HG03159 (cell line): ENCODE data around the gene STAT4.

Experiments
- ATAC-seq: cut with Tn5 transposase; IDR thresholded peaks from one replicate; pipeline ENCODE4 v1.9.1; 2021; ENCODE audit warnings: mild to moderate bottlenecking, moderate library complexity; ENCODE audit not compliant: unreplicated experiment

The STAT4 gene

DNA sequence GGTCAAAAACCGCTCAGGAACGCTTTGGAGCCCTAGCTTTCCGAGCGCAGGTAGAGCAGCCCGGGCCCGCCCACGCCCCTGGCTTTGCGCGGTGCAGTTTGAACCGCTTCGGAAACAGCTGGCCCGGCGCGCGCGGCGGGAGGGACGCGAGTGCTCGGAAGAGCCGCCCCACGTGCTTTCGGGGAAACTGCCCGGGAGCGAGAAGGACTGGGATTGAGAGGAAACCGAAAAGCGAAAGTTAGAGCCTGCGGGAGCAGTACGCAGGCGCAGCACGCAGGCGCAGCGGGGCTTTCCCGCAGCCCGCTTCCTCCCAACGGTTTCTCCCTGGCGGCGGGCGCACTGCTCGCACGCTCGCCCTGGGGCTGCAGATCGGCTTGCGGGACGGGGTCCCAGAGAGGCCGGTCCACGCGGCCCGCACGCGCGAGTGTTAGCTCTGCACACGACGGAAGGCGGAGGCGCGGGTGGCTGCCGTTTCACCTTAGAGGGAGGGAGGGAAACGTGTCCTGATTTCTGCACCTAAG is 130.5 kb downstream of the STAT4 start:
- ATAC-seq = peak; percentile 70

DNA sequence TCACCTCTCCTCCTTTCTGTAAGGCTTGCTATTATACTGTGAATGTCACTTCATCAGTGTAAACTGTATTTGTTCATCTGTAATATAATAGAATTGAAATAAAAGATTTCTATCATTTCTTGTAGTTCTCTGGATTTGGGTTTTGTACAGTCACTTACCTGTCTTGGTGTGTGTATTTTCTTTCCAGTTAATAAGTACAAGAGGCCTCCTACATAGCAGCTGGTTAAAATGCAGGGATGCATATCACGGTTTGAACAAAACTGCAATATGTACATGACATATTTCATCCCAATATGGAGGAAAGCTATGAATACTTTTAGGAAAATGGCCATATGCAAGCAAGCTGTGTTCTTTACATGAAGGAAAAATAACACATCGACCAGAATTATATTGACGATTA is 131.4 kb downstream of the STAT4 start:
- no peak for ATAC-seq

DNA sequence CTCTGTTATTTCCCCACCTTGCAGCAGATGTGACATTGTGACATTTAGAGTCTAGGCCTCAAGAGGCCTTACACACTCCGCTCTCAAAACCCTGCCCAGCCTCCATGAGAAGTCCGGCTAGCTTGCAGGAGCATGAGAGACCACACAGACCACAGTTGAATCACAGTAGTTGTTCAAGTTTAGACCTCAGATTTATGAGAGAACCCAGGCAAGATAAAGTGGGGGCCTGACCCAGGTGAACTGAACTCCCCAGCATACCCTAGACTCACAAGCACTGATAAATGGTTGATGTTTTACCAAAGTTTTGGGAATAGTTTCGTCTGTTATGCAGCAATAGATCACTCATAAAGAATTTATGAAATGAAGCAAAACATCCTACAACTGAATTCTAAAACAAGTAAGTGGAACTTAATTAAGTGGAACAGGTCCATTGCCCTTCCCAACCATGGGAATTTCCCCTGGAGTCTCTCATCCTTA is 132.1 kb downstream of the STAT4 start:
- ATAC-seq = no peak

DNA sequence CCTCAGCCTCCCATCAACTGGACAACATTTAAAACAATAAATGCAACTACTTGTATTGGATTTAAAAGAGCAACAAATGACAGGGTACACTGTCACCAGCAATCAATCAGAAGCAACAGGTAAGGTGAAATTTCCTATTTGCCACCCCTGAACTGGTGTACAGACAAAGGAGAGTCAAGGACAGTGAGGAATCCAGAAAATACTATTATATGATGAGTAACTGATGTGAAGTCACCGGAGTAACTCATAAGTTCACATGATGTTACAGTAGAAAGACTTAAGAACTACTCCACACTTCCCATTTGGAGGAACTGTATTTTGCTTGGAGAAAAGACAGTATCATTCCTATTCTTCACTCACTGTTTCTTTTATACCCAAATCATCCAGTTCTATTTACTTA is 132.7 kb downstream of the STAT4 start:
- no peak for ATAC-seq

DNA sequence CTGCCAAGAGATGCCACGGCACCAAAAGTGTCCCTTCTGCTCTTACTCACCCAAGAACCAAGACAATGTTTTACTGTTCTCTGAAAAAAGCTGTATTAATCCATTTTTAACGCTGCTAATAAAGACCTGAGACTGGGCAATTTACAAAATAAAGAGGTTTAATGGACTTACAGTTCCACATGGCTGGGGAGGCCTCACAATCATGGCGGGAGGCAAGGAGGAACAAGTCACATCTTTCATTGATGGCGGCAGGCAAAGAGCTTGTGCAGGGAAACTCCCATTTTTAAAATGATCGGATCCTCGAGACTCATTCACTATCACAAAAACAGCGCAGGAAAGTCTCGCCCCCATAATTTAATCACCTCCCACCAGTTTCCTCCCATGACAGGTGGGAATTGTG is 135.0 kb downstream of the STAT4 start:
- ATAC-seq = no peak

DNA sequence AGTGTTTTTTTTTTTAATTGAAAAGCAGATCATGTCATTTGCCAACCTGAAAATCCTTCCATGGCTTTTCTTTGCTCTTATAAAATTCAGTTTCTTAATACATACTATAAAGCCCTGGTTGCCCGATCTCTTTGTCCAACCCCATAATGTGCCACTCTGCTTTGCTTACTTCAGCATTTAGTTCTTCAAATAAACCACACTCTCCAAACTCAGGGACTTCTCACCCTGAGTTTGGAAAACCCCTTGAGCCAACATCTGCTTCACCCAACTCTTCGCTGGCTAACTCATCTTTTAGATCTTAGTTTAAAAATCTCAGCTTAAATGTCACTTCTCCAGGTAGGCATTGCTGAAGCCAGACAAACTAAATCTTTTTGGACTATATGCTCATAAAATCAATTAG is 135.6 kb downstream of the STAT4 start:
- ATAC-seq = no peak

DNA sequence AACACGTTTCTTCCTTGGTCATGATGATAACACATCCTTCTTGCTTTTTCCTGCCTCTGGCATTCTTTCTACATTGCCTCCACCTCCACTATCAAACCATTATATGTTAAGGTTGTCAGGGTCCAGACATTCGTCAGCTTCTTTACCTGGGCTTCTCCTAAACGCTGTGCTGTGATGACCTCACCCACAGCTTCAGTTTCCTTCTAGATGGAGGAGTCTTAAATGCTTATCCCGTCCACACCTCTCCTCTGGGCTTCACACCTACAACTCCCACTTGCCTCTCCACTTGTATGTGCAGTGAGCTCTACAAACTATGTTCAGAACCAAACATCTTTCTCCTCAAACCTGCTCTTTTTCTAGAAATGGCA is 136.2 kb downstream of the STAT4 start:
- ATAC-seq = no peak

DNA sequence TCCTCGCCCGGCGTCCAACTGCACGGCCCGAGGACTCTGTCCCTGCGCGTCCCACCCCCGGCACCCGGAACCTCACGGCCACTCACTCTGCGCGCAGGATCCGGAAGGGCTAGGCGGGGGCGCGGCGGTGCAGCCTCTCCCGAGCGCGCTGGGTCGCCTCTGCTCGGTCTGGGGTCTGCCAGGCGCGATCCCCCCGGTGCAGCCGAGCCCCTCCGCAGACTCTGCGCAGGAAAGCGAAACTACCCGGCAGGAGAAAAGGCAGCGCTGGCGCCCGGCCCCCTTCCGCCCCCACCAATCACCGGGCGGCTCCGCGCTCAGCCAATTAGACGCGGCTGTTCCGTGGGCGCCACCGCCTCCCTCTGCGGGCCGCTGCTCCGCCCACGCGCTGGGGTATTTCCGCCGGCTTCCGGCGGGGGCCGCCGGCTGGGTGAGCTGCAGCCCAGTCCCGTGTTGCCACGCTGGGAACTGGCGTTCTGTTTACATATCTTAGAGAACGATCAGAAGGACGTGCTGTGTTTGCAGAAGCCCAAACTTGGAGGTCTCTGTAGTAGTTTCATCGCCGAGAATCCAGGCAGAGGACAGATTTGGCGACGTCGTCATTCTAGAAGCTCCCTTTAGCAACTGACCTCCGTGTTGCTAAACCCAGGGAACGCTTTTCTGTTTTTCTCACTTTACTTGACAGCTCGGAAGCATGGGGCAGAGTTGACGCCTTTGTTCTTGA is 136.7 kb downstream of the STAT4 start, which contains the start of gene STAT1:
STAT1 (minus strand) TSS at position 240 of the 721 bp plus-strand sequence. CDS start 4,168 bp downstream, outside the sequence.
- ATAC-seq = peak; percentile 80

DNA sequence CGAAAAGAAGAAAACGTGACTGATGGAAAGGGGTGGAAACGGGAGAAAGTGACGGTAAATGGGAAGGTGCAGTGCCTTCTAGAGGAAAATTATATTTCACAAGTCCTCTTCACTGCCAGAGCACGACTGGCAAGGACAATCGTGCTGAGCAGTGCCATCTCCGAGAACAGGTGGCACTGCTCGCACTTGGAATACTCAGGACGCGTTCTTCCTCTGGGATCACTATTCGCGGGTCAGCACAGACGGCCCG is 137.2 kb downstream of the STAT4 start:
- no peak for ATAC-seq

DNA sequence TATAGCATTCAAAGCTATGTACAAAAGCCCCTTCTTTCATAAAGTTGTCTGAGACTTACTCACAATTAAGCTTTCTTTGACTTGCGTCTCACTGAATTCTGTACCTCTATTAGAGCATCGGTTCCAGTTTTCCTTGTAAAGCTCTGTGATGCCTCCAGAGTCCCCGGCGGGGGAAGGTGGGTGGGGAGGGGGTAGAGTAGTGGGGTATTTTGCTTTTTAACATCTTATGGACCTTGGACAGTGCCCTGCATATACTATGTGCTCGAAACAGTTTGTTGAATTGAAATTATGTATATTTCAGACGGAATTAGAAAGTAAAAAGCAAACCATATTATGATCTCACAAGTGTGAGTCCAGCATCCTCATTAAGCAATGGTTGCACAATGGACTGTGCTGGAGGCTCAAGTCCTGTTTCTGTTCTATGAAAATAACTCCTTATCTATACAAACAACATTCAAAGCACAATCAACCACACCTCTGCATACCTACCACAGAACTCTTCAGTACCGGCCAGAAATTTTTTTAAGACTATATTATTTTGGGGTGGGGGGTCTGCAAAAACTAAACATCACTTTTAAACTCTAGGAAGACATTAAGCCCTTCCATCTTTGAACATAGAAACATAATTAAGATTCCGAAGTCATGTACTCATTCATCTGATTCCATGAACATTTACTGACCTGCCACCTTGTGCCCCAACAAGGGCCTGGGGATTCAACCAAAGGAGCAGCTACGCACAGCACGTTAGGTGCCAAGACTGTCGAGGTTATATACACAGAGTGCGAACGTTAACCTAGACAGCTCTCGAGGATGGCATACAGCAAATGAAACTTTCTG is 137.7 kb downstream of the STAT4 start:
- ATAC-seq = no peak

DNA sequence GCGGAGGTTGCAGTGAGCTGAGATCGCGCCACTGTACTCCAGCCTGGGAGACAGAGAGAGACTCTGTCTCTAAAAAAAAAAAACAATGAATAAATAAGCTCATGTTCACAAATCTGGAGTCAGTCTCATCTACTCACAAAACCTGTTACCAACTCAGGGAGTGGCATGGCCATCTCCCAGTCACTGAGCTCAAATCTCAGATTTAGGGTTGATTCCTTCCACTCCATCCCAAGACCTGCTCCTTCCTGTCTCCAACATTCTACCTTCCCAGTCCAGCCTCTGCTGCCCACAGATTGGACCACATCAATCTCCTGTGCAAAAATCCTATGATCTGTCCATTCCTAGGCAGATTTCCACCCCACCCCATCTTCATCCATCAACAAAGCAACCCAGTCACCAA is 138.4 kb downstream of the STAT4 start:
- no peak for ATAC-seq

DNA sequence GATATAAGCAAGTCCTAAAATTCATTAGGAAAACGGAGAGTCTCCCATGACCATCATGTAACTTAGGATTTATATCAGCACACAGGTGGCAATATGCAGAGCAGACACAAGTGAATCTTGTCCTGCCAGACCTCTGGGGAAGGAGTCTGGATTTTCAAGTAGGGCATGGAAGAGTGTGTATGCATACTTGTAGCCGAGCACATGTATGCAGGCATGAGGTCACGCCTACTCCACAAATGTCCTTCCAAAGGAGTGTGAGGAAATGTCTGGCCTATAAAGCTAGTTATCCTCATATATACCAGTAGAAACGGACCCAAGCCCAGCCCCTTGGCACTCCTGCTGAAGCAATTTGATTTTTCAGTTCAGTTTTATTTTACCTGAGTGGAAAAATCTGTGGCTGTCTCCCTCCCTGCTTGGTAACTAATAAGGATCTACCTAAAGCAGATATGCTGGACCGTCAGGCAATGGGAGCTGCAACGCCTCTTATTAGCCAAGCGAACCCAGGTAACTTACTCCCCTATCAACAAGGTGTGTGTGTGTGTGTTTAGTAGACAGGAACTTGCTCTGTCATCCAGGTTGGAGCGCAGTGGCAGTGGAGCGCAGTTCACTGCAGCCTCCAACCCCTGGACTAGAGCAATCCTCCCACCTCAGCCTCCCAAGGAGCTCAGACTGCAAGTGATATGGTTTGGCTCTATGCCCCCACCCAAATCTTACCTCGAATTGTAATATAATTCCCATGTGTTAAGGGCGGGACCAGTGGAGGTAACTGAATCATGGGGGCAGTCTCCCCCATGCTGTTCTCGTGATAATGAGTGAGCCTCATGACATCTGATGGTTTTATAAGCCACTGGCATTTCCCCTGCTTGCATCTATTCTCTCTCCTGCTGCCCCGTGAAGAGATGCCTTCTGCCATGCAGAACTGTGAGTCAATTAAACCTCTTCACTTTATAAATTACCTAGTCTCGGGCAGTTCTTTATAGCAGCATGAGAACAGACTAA is 139.6 kb downstream of the STAT4 start:
- no peak for ATAC-seq

DNA sequence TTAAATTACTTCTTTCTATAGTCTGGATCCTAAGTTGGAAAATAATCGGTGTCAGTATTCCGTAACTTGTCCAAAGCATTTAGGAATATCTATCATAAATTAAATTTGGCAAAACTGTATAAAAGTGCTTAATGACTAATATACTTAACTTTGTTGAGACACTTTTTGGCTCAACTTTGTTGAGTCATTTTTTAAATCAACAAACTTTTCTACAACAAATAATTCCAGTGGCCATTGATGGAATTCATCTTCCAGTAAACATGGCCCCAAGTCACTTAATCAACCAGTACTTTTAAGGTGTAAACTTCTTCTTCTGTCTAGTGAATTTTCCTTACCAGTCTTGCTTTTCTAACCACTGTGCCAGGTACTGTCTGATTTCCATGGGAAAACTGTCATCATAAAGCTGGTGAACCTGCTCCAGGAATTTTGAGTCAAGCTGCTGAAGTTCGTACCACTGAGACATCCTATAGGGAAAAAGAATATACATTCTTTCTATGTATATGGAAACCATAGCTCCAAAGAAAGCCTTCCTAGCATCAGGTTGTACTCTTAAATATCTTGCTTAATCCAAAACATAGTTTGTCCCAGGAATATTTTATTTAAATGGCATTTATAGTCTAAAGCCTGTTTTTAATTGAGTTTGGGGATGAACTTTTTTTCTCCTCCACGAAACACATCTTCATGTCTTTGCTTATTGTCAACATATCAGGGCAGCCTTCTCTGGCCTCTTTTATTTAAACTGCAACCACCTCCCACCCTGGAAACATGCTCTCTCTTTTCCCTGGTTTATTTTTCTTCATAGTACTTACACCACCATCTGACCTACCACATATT is 141.0 kb downstream of the STAT4 start:
- no peak for ATAC-seq

DNA sequence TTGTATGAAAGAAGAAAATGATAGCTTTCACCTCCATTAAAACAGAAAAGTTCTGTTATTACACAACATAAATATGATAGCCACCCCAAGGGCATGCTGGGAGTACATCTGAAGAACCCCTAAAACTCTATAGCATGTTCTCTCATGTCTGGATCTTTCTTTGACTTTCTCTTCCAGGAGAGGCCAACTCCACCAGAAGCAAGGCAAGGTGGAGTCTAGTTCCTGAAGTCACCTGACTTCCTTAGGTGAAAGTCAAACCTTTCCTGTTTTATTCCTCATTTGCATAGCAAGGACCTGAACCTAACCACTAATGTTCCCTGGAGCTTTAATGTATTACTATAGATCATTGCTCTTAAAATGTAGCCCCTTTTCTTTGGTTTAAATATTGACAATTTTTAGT is 142.5 kb downstream of the STAT4 start:
- no peak for ATAC-seq

DNA sequence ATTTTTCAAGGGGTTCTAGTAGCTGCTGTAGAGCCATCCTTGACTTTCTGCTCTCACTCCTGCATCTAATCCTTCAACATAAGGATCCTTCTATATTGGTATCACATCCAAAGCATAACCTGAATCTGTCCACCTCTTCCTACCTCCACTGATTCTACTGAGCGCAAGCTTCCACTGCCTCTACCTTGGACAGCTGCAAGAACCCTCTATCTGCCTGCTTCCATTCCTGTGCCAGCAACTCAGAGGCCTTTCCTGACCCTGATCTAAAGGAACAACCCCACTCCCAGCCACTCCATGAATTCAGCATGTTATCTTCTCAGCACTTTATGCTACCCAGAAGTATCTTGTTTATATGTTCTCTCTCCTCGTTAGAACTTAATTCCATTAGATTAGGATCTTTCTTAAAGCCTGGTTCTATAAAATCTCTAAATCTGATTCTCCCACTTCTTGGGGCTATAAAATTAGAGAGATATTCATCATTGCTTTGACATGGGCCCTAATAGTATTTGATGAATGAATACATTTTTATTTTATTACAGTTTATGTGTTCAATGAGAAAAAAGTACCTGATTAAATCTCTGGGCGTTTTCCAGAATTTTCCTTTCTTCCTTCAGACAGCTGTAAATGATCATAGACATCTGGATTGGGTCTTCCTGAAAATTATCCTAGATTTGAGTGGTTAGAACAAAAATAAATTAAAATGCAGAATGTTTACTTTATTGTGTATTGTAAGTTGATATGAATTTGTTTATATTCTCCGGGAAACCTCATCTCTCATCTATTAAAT is 143.6 kb downstream of the STAT4 start:
- ATAC-seq = no peak

DNA sequence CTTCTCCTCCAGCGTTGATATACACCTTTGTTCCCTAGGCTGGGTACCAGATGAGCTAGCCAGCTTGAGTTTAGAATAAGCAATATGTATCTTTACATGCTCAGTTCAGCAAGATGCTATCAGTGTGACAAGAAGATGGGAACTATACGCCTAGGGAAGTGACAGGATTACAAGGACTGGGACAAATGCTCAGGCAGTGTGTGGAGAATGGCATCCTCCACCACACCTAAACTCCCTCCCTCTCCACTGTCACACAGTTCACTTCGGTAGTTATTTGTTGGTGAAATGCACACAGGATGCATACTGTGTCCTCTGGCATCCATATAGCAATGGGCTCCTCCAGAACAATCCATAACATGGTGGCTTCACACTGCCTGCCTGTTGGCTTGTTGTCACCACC is 144.5 kb downstream of the STAT4 start:
- ATAC-seq = no peak

DNA sequence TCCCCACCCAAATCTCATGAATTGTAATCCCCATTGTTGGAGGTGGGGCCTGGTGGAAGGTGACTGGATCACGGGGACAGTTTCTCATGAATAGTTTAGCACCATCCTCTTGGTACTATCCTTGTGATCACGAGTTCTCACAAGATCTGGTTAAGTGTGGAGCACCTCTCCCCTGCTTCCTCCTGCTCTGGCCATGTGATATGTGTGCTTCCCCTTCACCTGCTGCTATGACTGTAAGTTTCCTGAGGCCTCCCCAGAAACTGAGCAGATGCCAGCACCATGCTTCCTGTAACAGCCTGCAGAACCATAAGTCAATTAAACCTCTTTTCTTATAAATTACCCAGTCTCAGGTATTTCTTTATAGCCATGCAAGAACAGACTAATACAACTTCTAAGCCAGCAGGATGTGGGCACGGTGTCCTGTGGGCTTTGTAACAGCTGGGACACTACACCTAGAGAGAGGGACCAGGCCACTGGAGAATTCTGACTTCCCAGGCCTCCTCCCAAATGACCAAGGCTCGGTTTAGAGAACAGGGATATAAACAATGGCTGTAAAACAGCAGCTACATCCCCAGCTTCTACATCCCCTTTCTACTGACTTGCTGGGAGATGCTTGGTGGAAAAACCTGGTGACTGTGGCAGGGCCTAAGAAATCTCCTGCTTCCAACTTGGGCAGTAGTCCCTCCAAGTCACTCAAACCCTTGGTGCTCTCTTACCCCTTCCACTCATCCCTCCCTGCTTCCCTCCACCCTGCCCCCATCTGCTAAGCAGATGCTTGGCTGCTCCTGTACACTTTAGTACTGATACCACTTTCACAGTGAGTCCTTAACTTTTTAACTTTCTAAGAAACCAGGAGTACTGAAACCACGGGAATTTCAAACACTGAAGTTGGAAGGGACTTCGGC is 147.1 kb downstream of the STAT4 start:
- no peak for ATAC-seq

DNA sequence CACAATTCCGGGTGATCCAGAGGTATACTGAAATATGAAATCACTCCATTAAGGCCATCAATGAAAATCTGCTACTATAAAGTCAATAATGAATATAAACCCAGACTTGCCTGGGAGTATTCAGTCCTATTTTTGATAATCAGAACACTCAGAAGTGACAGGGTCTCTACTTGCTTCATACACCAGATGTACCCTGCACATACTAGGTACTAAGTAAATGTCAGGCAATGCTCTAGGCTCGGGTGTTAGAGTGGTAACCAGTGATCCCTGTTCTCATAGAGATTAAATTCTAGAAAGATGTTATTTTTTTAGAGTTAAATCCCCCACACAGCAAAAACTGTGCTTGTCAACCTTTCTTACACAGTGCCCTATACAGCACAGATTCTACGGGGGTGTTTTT is 149.2 kb downstream of the STAT4 start:
- no peak for ATAC-seq
